HCT116 (cell line): ENCODE data around the gene TPM3.

Experiments
- ATF3 ChIP-seq: IDR thresholded peaks from 2 replicates; pipeline ENCODE4 v1.6.1; 2012
- CTCF ChIP-seq, 3 experiments: fragments of 200-600 bp in 1 of 3; sonication (generic) in 1 of 3; IDR thresholded peaks in 2 of 3; conservative IDR thresholded peaks in 1 of 3; 2 replicates each; pipeline ENCODE4 v1.5.1; 2012 to 2017; ENCODE audit warnings: low read depth in 2 of 3, low read length in 2 of 3, antibody characterized with exemption in 1 of 3, borderline replicate concordance in 1 of 3, control low read depth in 1 of 3, mild to moderate bottlenecking in 1 of 3, mixed read lengths in 1 of 3, mixed run types in 1 of 3, moderate library complexity in 1 of 3; ENCODE audit not compliant: insufficient read depth in 1 of 3
- POLR2A ChIP-seq: IDR thresholded peaks from 2 replicates; pipeline ENCODE4 v1.7.0; 2011; ENCODE audit warnings: borderline replicate concordance; ENCODE audit not compliant: insufficient read depth, insufficient read length; ENCODE audit errors: extremely low read depth
- REST ChIP-seq: IDR thresholded peaks from 2 replicates; pipeline ENCODE4 v1.6.1; 2012; ENCODE audit warnings: low read depth
- SP1 ChIP-seq: IDR thresholded peaks from 2 replicates; pipeline ENCODE4 v1.6.1; 2012; ENCODE audit warnings: low read depth
- SRF ChIP-seq: IDR thresholded peaks from 2 replicates; pipeline ENCODE4 v1.6.1; 2012; ENCODE audit warnings: low read depth
- YY1 ChIP-seq: IDR thresholded peaks from 2 replicates; pipeline ENCODE4 v1.6.1; 2011; ENCODE audit warnings: low read length, low read depth, moderate library complexity, mild to moderate bottlenecking; ENCODE audit not compliant: insufficient replicate concordance; ENCODE audit errors: extremely low read depth

GRCh38 chr1:154220071-154220969, 28.4 kb upstream of the TPM3 start, which contains the start of gene UBAP2L:
- no peak for TF ChIP-seq CTCF (IDR thresholded peaks at IDR 0.05 in 2 of 3, conservative IDR thresholded peaks at IDR 0.05 in 1 of 3; ENCODE audit: borderline replicate concordance in 1 of 3, insufficient read depth in 1 of 3, low read depth in 2 of 3, low read length in 2 of 3)
- peak; percentile 52 for TF ChIP-seq POLR2A
- peak; percentile 93 for TF ChIP-seq YY1
- no peak for TF ChIP-seq ATF3
- peak; percentile 86 for TF ChIP-seq SP1
- no peak for TF ChIP-seq REST
- TF ChIP-seq SRF = no peak
